GM19455 (cell line): ENCODE measurements around the gene PHF2.

ENCODE experiments used
- ATAC-seq: cut with Tn5 transposase; IDR thresholded peaks from one replicate; pipeline ENCODE4 v1.9.1; 2021; ENCODE audit not compliant: unreplicated experiment

The PHF2 gene

GRCh38 chr9:93675336-93676150 is 99.2 kb downstream of the PHF2 start:
- no peak for ATAC-seq

DNA sequence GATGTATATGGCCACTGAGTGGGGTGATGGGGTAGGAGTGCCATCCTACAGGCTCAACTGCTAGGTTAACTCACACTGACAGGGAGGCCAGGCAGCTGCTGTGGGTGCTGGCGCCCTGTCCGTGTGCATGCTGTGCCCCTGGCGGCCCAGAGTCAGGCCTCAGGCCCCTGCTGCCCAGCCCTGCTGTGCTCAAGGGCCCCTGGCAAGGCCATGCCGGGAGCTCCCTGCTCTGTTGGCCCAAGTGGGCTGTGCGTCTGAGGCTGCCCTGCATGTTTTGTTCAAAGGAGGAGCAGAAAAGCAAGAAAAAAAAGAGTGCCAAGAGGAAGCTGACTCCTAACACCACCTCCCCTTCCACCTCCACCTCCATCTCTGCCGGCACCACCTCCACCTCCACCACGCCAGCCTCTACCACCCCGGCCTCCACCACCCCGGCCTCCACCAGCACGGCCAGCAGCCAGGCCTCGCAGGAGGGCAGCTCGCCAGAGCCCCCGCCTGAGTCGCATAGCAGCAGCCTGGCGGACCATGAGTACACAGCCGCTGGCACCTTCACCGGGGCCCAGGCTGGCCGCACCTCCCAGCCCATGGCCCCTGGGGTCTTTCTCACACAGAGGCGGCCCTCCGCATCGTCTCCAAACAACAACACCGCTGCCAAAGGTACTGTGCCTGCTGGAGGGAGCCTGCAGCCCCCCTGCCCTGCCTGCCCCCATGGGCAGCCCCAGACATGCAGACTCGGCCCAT is 100.1 kb downstream of the PHF2 start:
- ATAC-seq, result no peak

DNA sequence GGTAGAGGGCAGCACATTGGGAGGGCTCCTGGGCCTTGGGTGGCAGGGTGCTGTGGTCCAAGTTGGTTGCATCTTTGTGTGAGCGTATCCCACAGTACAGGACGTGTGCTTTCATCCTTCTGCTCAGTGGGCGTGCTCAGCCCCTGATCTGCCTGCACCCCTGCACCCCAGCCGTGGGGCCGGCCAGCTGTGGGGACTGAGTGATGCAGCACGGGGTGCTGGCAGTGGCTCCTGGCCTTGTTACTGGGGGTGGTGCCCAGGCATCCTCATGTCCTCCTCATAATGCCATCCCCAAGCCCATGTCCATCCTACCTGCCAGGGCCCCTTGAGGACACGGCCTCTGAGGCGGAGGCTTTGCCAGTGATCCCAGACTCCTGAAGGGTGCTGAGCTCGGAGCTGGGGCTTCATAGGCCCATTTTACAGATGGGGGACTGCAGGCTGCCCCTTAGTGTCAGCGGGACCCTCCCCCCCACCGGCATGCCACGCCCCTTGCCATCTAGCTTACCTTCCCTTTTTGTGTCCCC is 100.7 kb downstream of the PHF2 start:
- ATAC-seq, result no peak

DNA sequence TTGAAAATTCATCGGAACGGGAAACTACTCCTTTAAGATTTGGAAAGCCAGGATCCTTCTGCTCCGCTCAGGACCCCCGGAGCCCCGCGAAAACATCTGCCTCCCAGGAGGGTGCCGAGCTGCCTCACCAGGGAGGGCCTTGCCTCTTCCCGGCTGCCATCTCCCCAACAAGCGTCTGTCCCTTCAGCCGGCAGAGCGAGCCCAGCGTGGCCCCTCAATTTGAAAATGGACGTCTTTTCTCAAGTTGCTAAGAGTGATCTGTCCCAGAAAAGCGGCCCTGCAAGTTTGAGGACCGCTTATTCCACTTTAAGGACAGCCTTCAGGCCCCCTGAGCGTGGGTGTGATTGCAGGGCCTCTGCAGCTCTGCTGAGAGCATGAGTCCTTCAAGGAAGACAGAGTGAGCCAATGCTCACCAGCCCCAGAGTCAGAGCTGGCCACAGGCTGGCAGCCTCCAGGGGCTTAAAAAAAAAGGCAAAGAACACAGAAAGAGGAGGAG is 101.3 kb downstream of the PHF2 start:
- no peak for ATAC-seq

DNA sequence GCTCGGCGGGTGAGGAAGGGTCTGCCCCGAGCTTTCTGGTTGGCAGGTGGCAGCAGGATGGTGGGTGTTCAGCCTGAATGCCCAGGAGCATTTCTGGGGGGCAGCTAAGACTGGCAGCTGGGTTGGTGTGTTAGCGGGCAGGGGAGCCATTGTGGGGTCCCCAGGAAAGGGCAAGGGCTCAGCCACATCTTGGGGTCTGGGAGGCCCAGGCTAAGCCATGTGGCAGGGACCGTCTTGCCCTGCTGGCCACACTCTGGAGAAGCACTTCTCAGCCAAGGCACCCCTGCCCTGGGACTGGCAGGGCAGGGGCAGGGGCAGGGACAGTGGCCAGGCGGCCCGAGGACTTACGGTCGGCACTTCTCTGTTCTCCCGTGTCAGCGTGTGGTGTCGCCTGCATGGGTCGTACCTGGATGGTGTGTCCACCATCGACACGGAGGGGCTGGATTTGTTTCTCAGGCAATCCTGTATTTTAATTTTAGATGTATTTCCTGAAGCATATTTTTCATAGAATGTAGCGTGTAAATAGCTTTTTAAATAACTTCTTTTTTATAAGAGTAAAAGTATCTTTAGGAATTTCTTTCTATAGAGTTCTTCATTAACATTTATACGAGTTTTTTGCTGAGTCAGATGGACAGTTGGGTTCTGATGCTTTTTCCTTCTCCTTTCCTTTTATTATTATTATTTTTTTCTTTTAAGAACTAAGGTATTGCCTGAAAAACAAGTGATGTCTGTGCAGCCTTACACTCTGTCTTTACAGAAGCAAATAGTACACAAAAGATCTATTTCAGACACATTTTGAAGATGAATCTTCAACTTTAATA is 102.0 kb downstream of the PHF2 start:
- ATAC-seq, result no peak

DNA sequence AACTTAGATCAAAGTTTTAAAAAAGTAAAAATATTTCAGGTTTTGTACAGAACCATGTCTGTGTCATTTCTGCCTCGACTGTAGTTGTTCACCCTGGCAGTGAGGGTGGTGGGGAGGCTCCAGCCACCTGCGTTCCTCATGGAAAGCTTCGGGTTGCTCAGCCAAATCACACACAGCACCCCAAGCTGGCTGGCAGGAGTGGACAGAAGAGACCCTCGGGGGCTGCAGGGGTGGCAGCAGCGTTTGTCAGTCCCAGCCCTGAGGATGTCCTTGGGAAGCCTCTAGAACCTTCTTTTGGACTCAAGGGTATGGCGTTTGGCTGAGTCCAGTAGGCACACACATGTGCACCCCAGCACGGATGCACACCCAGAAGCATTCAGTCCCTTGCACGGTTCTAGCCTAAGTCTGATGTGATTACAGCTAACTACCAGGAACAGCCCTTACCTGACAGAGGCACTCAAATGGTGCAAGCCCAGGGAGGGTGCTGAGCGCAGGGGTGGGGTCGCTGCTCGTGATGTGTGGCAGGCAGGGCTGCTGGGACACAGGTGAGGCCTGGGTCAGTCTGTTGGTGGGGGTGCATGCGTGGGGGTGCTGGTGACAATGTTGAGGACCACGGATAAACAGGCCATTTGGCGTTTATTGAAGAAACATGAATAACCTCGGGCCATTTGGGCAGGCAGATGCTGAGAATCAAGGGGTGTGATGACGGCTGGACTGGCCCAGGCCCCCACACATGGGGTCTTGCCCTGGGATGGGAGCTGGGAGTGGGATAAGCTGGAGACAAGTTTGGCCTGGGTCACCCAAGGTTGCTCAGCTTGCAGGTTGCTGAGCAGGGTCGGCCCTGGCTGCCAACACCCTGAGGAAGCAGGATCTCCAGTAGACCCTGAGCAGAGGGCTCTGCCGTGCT is 103.4 kb downstream of the PHF2 start:
- no peak for ATAC-seq

DNA sequence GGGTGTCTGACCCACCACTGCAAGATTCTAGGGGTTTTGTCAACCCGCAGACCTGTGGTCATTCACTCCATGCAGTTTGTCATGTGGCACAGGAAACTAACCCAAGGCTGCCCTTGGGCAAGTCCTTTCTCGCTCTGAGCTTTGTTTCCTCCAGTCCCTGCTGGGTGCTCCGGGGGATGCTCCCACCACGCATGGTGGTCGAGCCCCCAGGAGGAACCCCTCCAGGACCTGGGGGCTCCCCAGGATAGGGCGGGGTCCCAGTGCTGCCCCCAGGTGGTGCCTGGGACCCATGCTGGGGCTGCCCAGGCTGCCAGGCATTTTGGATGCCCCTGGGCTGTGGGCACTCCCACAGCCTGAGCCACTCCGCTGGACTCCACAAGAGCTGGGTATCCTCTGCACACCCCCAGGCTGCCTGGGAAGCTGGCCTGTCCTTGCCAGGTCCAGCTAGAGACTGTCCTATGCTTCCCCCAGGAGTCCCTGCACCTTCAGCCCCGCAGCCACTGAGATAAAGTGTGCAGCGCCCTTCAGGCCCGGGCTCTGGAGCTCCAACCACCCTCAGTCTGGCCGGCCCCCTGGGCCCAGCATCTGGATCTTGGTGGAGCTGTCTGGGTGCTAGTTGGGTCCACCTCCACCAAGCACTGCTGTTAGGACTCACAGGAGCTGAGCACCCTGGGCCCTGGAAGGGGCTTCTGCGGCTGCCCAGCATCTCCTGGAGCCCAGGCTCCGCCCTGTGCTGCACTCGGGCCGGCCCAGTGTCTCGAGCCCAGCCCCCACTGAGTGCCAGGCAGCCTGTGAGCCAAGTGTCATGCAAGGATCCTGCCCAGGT is 104.3 kb downstream of the PHF2 start:
- no peak for ATAC-seq

DNA sequence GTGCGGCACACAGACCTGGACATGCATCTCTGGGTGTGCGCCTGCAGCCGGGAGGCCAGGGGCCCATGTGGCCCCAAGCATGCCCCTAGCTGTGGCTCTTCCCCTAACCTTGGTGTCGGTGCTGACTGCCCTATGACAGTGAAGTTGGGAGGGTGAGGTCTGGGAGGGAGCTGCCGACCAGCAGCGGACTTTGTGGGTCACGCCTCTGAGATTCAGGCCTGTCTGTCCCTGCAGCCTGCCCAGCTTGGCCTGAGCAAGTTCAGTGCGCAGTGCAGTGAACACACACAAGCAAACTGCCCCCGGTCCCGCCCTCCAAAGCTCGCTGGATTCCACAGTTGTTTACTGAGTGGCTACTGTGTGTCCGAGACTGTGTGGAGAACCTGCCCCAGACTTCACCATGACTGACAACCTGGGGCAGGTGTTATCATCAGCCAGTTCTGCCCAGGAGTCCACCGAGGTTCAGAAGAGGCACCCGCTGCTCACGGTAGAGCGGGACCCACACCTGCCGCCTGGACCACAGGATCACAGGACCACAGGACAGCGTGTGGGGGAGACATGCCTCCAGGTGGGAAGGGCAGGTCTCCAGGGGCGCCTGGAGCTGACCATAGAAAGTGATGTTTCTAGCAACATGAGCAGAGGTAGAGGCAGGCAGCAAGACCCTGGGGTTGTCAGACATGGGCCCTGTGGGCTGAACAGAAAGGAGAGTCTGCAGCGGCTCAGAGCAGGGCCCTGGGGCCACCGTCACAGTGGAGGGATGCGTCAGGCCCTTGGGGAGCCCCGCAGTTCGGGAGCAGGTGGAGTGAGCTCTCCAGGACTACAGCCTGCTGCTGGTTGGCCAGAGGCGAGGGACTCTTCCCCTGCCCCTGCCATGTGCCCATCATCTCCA is 105.1 kb downstream of the PHF2 start:
- no peak for ATAC-seq

- ATAC-seq, result no peak
Observed at GRCh38 chr9:93682155-93682968, 106.0 kb downstream of the PHF2 start.

GRCh38 chr9:93683331-93684134 is 107.1 kb downstream of the PHF2 start:
- ATAC-seq, result no peak

DNA sequence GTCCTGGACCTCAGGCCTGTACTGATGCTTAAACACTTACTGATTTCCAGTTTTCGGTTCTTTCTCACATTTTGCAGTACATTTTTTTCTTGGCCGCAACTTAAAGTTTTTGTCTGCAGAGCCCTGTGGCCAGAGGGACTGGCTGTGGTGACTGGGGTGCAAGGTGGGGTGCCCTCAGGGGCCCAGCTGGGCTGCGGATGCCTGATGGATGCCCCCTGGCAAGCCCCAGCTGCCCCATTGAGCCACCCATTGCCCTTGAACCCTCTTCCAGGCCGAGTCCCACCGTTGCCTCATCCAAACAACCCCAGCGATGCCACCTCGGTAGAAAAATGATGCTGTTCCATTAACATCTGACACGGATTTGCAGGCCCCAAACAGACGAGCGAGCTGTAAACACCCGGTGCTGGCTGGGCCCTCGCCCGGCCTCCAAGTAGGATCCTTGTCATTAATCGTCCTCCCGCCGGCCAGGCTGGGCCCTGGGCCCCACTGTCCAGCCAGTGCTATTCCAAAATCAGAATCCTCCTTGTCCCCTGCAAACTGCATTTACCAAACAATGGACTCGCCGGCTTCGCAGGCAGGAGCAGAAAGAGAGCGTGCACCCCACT is 107.9 kb downstream of the PHF2 start:
- ATAC-seq, result no peak

GRCh38 chr9:93684806-93685543 is 108.6 kb downstream of the PHF2 start:
- no peak for ATAC-seq

- ATAC-seq, result no peak
Observed at GRCh38 chr9:93686127-93686879, 109.9 kb downstream of the PHF2 start.

DNA sequence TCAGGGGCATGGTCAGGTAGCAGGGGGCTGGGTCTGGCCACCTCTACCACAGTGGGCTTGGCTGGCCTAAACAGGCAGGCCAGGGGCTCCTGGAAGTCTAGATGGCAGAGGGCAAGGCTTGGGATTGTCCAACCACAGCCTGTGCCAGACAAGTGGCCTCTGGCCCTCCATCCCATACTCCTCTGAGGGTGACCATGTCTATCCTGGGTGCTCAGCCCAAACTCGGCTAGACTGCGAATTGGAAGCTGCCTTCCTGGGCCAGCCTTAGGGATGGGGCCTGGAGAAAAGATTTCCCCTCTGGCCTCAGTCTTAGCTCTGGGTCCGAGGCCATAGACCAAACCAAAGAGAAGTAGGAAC is 110.5 kb downstream of the PHF2 start:
- ATAC-seq, result no peak

- ATAC-seq, result no peak
Observed at GRCh38 chr9:93690618-93691017, 114.2 kb downstream of the PHF2 start.
